Stomach (tissue), 4 donors: Measurements from ENCODE around the gene FADS3.

Experiments
- POLR2A ChIP-seq, 4 donors: fragments of 450-650 bp; IDR thresholded peaks; one replicate each; pipeline ENCODE4 v1.6.1; 2016; ENCODE audit warnings: antibody characterized with exemption in 4 of 4, control low read depth in 2 of 4, mild to moderate bottlenecking in 1 of 4, moderate library complexity in 1 of 4
- POLR2AphosphoS5 ChIP-seq, 3 donors: sonication (generic); formaldehyde crosslinking; IDR thresholded peaks; one replicate each; pipeline ENCODE4 v1.6.1; 2016; ENCODE audit warnings: antibody characterized with exemption in 3 of 3
- TF ChIP-seq, protein P1 (sequence below), 7 experiments: fragments of 450-650 bp in 4 of 7; fragments of 200-600 bp in 3 of 7; sonication (generic) in 3 of 7; IDR thresholded peaks; one replicate each; pipeline ENCODE4 v1.5.1; 2016 to 2019; ENCODE audit warnings: antibody characterized with exemption in 7 of 7, control low read depth in 2 of 7, mild to moderate bottlenecking in 1 of 7

DNA sequence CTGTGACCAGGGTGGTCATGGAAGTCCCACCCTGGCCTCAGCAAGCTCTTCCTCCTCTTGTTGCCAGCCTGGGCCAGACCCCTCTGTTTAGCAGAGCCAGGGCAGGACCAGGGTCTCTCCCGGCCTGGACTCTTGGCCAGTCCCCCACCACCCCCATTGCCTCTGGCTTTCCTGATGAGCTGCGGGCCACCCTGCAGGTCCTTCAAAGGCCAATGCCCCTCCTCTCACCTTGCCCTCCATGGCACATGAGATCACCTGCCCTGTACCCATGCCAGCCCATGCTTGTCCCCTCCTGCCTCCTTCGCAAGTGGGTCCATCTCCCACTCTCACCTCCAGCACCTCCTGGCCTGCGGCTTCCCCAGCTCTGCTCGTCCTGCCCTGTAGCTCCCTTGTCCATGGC, 52.8 kb downstream of the FADS3 start:
- TF ChIP-seq POLR2A (IDR thresholded peaks at IDR 0.05) (no peak), POLR2AphosphoS5 (IDR thresholded peaks at IDR 0.05) (no peak)
- TF ChIP-seq, protein P1, sequence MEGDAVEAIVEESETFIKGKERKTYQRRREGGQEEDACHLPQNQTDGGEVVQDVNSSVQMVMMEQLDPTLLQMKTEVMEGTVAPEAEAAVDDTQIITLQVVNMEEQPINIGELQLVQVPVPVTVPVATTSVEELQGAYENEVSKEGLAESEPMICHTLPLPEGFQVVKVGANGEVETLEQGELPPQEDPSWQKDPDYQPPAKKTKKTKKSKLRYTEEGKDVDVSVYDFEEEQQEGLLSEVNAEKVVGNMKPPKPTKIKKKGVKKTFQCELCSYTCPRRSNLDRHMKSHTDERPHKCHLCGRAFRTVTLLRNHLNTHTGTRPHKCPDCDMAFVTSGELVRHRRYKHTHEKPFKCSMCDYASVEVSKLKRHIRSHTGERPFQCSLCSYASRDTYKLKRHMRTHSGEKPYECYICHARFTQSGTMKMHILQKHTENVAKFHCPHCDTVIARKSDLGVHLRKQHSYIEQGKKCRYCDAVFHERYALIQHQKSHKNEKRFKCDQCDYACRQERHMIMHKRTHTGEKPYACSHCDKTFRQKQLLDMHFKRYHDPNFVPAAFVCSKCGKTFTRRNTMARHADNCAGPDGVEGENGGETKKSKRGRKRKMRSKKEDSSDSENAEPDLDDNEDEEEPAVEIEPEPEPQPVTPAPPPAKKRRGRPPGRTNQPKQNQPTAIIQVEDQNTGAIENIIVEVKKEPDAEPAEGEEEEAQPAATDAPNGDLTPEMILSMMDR (IDR thresholded peaks at IDR 0.05), result no peak
